Stimulated activated naive CD8-positive, alpha-beta T cell treated with anti-CD3 and anti-CD28 coated beads, Interleukin-15, Interleukin-2, amounts not matched to agents 100 U/mL and 50 U/mL, for 24 hours (primary cell): ENCODE results near the gene MASP2.
"Not testable (repeated sequence)": the region's sequence is repeated elsewhere in the genome, so short reads cannot be mapped to it uniquely, and the experiment has no call there.

Experiments used
- ATAC-seq: fragments of 150-1000 bp; cut with Tn5 transposase; one replicate; pipeline ENCODE4 v1.10.0; 2021
- DNase-seq: peaks from one replicate; pipeline ENCODE4 v3.0.0; 2021

The MASP2 gene

DNA sequence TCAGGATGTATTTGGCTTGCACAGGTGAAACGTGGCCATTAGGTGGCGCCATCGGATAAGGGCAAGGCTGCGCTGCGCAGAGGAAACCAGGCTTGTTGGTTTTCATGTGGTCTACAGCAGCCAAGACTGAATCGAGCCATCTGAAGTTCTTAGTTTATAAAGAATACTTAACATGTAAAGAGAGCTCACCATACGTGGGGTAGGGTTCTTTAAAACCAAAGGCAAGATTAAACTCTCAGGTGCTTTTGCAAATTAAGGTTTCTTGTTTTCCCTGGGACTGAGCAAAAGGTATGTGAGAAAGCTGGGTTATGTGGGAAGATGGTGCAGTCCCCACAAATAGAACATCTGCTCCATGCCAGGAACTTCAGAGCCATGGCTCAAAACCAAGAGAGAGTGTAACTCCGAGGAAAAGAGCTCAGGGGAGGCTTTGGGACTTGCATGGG, 9.3 kb downstream of the MASP2 start:
- DNase-seq, result peak; percentile 91
- ATAC-seq, result peak; percentile 89

DNA sequence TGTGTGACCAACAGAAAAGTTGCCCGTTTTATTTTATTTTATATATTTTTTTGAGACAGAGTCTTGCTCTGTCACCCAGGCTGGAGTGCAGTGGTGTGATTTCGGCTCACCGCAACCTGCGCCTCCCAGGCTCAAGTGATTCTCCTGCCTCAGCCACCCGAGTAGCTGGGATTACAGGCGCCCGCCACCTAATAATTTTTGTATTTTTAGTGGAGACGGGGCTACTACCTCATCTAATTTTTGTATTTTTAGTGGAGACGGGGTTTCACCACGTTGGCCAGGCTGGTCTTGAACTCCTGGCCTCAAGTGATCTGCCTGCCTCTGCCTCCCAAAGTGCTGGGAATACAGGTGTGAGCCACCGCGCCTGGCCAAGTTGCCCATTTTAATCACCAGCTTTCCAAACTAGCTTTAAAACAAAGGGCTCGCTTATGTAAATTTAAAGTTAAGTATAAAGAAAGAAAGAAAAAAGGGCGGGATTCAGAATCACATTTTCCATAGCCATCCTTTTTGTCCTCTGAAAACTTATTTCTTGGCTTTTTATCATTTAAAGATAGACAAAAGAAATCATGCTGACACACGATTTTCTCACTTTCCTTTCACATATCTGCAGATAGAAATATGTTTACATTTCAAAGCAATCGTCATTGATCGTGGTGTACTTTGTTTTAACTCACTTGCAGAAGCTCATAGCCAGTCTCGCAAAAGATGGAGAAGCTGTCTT, 9.9 kb downstream of the MASP2 start:
- not testable (repeated sequence) for DNase-seq, ATAC-seq

DNA sequence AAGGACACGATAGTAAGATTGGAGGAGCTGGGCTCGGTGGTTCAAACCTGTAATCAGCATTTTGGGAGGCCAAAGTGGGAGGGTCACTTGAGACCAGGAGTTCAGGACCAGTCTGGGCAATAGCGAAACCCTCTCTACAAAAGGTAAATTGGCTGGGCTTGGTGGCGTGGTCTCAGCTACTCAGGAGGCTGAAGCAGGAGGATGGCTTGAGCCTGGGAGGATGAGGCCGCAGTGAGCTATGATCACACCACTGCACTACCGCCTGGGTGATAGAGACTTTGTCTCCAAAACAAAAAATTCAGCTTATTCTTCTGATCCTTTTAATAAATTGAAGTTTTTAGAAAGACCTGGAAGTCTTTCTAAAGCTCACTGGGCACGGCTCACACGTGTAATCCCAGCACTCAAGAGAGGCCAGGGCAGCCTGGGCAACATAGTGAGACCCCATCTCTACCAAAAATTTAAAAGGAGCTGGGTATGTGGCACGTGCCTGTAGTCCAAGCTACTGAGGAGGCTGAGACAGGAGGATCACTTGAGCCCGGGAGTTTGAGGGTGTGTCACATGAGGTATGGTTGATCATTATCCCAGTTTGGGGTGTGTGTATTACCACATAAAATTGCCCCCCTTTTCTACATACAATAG, 15.3 kb downstream of the MASP2 start:
- DNase-seq (no peak), ATAC-seq (no peak)

DNA sequence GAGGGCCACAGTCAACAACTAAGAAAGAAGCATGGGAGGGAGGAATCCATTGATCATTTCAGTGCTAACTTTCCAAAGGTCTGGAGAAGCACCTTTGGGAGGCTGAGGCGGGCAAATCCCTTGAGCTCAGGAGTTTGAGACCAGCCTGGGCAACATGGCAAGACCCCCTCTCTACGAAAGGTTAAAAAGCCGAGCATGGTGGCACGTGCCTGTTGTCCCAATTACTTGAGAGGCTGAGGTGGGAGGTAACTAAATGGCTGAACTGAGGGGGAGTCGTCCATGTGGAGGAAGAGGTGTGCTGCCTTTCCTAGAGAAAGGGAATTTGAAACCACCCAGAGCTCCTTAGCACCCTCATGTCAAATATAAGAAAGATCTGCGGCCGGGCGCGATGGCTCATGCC, 16.2 kb downstream of the MASP2 start:
- ATAC-seq (no peak), DNase-seq (no peak)

DNA sequence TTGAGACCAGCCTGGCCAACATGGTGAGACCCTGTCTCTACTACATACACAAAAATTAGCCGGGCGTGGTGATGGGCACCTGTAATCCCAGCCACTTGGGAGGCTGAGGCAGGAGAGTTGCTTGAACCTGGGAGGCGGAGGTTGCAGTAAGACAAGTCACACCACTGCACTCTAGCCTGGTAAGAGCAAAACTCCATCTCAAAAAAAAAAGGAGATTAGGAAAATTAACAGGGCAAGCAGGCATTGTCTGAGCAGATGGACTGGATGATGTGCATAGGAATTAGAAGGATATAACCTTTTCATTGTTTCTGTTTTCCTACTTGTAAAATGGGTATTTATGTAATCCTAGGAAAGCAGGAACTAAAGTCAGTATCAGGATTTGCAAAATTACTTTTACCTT, 19.0 kb downstream of the MASP2 start:
- no peak for ATAC-seq
- no peak for DNase-seq

DNA sequence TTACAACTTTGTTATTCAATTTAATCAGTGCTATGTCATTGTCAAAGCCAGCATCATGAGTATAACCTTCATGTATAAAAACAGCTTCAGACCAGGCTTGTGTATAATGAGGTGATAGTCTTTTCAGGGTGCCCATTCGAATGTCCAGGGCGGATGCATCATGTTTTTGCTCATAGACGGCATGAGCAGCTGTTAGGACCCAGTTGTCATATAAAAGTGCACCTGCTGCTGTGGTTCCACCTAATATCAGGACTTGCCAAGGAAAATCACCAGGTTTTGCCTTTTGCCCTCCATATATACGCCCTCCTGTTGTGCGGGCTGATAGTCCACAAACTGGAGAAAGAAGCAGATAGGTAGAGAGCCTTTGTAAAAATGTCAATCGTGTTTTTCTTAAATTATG, 19.7 kb downstream of the MASP2 start:
- no peak for DNase-seq
- no peak for ATAC-seq

DNA sequence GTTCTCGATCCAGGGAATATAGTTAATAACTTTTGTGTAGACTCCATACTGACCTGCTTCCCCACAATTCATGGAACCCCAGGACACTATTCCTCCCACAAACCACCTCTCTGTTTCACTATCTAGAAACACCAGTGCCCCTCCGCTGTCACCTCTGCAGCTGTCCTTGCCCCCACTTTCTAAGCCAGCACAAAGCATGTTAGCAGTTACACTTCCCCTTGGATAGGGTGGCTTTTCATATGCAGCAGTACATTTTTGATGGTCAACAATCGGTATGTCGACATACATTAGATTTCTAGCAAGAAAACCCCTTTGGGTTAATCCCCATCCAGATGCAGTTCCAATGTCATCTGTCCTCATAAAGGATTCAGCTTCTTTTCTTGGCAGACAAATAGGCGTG, 20.1 kb downstream of the MASP2 start:
- DNase-seq (no peak), ATAC-seq (no peak)

DNA sequence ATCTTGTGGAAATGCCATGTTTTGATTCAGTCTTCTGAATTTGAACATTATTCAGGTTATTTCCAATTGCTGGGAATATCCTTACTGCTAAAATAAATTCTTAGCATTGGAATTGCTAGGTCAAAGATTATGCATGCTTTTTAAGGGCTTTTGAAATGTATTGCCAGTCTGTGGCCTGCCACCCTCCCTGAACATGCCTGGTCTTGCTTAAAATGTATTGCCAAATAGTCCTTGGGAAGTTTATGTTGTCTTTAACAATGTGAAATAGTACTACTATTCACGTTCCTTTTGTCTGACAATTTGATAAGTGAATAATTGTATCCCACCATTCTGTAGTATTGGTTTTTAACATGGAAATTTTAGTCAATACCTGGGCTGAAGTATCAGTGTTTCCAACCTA, 21.0 kb downstream of the MASP2 start:
- no peak for ATAC-seq
- DNase-seq, result no peak

DNA sequence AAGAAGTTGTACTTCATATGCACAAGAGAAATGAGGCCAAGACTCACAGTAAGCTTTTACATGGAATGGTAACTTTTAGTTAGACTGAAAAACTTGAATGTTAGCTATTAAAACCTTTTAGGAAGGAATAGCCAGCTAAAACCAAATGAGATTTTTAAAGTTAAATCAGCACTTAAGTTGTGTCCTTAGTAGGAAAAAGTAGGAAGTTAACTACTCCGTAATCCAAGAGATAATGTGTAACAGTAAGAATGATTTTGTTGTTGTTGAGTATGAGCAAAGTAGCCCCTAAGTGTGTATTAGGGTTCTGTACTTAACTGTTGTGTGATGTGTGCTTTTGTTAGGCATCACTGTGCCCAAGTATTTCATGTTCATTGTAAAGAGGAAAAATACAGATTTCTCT, 21.4 kb downstream of the MASP2 start:
- DNase-seq (no peak), ATAC-seq (no peak)

DNA sequence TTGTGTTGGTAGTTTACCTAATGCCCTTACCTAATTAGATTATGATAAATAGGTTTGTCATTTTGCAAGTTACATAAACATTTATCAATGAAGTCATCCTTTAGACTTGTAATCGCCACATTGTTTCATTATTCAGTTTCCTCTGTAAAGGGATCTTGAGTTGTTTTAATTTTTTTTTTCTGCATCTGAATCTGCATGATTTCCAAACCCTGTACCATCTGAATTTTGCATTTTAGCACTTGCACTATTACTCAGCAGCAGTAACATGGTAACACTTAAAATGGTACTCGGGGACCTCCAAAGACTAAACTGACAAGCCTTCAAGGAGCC, 22.2 kb downstream of the MASP2 start:
- no peak for ATAC-seq
- DNase-seq, result no peak

DNA sequence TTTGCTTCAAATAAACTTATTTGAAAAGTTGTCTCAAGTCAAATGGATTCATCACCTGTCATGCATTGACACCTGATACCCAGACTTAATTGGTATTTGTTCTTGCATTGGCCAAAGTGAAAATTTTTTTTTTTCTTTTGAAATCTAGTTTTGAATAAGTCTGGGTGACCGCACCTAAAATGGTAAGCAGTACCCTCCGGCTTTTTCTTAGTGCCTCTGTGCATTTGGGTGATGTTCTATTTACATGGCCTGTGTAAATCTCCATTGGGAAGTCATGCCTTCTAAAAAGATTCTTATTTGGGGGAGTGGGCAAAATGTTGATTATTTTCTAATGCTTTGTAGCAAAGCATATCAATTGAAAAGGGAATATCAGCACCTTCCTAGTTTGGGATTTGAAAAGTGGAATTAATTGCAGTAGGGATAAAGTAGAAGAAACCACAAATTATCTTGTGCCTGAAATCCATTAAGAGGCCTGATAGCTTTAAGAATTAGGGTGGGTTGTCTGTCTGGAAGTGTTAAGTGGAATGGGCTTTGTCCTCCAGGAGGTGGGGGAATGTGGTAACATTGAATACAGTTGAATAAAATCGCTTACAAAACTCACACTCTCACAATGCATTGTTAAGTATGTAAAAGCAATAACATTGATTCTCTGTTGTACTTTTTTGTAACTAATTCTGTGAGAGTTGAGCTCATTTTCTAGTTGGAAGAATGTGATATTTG, 22.7 kb downstream of the MASP2 start:
- DNase-seq, result no peak
- no peak for ATAC-seq

DNA sequence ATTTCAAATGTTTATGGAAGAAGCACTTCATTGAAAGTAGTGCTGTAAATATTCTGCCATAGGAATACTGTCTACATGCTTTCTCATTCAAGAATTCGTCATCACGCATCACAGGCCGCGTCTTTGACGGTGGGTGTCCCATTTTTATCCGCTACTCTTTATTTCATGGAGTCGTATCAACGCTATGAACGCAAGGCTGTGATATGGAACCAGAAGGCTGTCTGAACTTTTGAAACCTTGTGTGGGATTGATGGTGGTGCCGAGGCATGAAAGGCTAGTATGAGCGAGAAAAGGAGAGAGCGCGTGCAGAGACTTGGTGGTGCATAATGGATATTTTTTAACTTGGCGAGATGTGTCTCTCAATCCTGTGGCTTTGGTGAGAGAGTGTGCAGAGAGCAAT, 23.8 kb downstream of the MASP2 start:
- DNase-seq (no peak), ATAC-seq (no peak)

DNA sequence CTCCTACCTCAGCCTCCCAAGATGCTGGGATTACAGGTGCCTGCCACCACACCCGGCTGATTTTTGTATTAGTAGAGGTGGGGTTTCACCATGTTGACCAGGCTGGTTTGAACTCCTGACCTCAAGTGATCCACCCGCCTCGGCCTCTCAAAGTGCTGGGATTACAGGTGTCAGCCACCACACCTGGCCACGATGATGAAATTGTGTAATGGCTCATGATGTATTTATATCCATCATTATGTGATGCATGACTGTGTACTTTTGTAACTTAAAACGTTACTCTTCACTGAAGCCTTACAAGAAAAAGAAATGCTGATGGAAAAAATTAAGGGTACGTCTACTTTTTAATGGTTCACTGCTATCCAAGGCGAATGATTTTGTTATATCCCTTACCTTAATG, 27.1 kb downstream of the MASP2 start:
- DNase-seq (no peak), ATAC-seq (no peak)

DNA sequence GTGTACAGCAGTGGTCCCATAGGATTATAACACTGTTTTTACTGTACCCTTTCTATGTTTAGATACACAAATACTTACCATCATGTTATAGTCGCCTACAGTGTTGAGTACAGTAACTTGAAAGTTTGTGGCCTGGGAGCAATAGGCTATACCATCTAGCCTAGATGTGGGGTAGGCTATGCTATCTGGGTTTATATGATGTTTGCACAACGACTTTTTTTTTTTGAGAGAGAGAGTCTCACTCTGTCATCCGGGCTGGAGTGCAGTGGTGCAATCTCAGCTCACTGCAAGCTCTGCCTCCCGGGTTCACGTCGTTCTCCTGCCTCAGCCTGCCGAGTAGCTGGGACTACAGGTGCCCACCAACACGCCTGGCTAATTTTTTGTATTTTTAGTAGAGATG, 27.7 kb downstream of the MASP2 start:
- not testable (repeated sequence) for ATAC-seq, DNase-seq

DNA sequence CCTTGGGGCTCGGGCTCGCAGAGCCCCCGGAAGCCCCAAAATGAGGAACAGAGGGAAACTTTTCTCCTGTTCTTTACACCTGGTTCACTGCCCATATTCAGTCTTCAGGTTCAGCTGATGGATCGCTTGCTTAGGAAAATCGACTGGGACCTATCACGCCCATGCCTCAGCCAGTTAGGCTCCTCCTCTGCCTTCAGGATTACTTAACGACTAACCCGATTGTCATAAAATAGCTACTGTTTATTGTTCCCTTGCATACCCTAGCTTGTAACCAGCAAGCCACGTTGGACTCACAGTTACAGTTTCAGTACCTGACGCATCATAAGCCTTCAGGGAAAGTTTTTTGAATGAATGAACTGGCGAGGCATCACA, 33.9 kb downstream of the MASP2 start:
- ATAC-seq, result peak; percentile 3
- DNase-seq, result no peak

DNA sequence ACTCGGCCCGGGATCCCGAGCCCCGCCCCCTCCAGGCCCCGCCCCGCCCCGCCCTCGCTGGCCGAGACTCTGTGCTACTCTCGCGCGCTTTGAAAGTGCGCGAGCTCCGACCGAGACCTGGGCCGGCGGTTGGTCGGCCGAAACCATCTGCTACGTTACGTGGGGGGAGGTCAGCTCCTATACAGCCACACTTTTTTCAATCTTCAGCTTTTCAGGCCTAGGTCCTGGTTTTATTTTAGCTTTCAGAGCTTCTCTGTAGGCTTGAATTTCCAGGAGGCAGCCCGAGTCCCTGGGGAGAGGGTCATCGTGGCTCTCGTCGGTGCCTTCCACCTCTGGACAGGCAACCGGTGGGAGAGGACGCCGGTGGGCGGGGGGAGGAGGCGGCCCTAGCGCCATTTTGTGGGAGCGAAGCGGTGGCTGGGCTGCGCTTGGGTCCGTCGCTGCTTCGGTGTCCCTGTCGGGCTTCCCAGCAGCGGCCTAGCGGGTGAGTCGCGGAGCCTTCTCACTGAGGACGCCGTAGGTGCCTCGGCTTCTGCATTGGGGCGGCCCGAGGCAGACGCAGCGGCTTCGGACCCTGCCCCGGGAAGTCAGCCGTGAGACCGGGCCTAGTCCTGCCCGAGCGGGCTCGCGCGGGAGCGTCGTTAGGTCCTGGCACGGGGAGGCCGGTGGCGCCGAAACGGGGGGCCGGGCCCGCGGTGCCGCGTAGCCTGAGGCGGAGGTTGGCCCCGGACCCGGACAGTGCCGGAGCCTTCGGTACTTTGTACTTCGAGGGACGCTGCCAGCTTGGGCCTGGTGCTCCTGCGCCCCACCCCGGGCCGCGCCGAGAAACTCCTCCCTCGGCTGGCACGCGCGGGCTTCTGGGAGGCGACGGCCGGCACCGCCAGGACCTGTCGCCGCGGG, 34.5 kb downstream of the MASP2 start, which contains the start of gene TARDBP:
Gene TARDBP, plus strand, starts transcription at position 395 of the 900 bp plus-strand sequence. CDS start 1,074 bp downstream, outside the sequence.
- DNase-seq (peak; percentile 92), ATAC-seq (peak; percentile 90)

DNA sequence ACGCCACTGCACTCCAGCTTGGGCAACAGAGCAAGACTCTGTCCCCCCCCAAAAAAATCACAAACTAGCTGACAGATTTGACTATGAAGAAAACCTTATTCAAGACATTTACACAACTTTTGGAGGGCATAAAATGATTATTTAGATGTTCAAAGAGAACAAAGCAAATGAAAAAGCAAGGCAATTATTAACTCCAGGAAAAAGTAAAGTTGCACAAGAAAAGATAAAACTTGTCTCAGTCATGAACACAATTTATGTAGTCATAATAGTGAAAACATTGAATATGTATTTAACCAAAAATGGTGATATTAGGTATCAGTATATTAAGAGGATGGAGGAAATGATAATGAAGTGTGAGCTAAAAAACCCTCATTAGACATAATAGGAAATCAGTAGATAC, 46.5 kb downstream of the MASP2 start:
- ATAC-seq (no peak), DNase-seq (no peak)

DNA sequence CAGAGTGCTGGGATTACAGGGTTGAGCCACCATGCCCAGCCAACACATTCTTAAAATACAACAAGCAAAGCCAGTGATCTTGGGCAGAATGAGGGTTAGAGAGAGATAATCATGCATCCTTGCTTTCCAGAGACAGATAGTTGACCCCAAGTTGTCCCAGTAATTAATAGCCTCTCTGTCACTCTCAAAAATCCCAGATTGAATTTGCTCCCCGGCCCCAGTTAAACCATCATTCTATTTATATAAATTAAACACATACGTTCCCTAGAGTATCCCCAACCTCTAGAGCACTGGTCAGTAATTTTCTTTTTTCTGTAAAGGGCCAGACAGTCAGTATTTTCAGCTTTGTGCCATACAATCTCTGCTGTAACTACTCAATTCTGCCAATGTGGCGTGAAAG, 50.9 kb downstream of the MASP2 start:
- DNase-seq, result no peak
- ATAC-seq, result no peak

DNA sequence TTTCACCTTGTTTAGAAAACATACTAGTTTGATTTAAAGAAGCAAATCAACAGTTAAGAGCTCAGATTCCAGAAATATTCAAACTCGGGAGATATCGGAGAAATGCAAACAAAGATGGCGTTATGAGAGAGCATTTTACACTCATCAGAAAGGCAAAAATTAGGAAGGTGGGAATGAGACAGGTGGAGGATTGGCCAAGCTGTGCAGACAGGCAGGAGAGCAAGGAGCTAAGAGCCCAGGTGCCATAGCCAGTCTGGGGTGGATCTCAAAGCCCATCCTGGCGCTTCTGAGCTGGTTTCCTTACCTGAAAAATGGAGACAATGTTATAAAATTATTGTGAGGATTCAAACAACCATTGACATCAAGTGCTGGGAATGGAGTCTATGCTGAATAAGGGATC, 54.2 kb downstream of the MASP2 start:
- ATAC-seq (no peak), DNase-seq (no peak)

DNA sequence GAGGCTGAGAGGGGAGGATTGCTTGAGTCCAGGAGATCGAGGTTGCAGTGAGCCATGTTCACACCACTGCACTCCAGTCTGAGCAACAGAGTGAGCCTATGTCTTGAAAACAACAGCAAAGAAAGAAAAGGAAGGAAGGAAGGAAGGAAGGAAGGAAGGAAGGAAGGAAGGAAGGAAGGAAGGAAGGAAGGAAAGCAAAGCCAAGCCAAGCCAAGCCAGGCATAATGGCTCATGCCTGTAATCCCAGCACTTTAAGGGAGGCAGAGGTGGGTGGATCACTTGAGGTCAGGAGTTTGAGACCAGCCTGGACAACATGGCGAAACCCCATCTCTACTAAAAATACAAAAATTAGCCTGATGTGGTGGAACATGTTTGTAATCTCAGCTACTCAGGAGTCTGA, 55.0 kb downstream of the MASP2 start:
- not testable (repeated sequence) for ATAC-seq, DNase-seq

DNA sequence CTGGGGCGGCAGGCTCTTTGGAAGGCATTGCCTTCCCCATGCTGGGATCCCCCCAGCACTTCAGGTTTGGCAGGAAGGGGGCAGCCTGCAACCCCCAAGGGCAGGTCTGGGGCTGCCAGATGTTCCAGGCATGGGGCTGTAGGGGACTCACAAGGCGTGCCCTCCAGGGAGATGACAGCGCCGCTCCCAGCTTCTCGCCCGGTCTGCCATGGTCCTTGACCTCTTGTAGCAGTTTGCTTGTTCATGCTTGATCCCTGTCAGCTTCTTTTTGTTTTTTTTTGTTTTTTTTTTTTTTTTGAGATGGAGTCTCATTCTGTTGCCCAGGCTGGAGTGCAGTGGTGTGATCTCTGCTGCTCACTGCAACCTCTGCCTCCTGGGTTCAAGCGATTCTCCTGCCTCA, 56.2 kb downstream of the MASP2 start:
- DNase-seq, result no peak
- ATAC-seq, result no peak

DNA sequence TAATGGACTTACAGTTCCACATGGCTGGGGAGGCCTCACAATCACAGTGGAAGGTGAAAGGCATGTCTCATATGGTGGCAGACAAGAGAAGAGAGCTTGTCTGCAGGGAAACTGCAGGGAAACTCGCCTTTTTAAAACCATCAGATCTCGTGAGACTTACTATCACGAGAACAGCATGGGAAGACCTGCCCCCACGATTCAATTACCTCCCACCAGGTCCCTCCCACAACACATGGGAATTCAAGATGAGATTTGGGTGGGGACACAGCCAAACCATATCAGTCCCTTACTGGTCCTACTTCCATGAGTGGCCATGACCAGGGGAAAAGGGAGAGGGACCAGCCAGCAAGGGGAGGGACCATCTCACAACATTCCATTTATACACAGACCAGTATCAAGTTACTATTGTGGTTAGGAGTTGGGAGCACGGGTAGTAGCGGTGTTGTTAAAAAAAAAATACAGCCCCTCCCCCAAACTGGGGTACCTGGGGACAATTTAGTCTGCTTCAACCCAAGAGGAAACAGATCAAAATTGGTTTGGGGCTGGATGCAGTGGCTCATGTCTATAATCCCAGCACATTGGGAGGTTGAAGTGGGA, 57.0 kb downstream of the MASP2 start:
- DNase-seq, ATAC-seq: not testable (repeated sequence)
